Measurements from ENCODE around the gene ZNF814. TPM values are rescaled to one million over a fixed set of nuclear protein-coding genes. Genes with fewer than 3 reads are reported as not detected.
"Not testable (repeated sequence)": the region's sequence is repeated elsewhere in the genome, so short reads cannot be mapped to it uniquely, and the experiment has no call there.

ZNF814 gene
- 10 to 100 TPM; 18.9 to 22.4 TPM for total RNA-seq

GRCh38 chr19:57888560-57889231, at the start of gene ZNF814:
Gene ZNF814 (minus strand): TSS chr19:57889037. CDS start chr19:57888802, 235 bp downstream.
- peaks cover 13% of the 10 kb centered on the region for H3K9me3 Mint-ChIP-seq
- H3K4me3 Mint-ChIP-seq = peak within 1 kb of the TSS; percentile 89
- peak; percentile 87 to 91 for ATAC-seq
- H3K27me3 Mint-ChIP-seq = no peaks in the 10 kb centered on the region
- peak within 1 kb of the TSS; percentile 65 to 92 for H3K27ac Mint-ChIP-seq
- peaks cover 50% of the 10 kb centered on the region for H3K36me3 Mint-ChIP-seq
- peak; percentile 85 for DNase-seq (ENCODE audit: low spot score)
- H3K4me1 Mint-ChIP-seq (ENCODE audit: low read depth in 2 of 2) = peaks cover 21 to 22% of the 10 kb centered on the region in 2 donors

GRCh38 chr19:57935731-57936130, 46.9 kb upstream of the ZNF814 start:
- no peak for ATAC-seq
- peaks cover 55% of the 10 kb centered on the region for H3K36me3 Mint-ChIP-seq
- H3K27ac Mint-ChIP-seq = peak overlapping the region in 1 of 2 donors; percentile 89
- no peak overlapping the region for H3K4me3 Mint-ChIP-seq
- peaks cover 16% of the 10 kb centered on the region for H3K9me3 Mint-ChIP-seq
- H3K27me3 Mint-ChIP-seq = no peaks in the 10 kb centered on the region
- DNase-seq (ENCODE audit: low spot score) = no peak
- H3K4me1 Mint-ChIP-seq (ENCODE audit: low read depth in 2 of 2) = peaks cover 7 to 10% of the 10 kb centered on the region in 2 donors

- ATAC-seq = peak; percentile 72 to 96
- peak; percentile 65 for DNase-seq (ENCODE audit: low spot score)
- H3K27me3 Mint-ChIP-seq = no peaks in the 10 kb centered on the region
- H3K36me3 Mint-ChIP-seq = peaks cover 50% of the 10 kb centered on the region
- peaks cover 7 to 10% of the 10 kb centered on the region in 2 donors for H3K4me1 Mint-ChIP-seq (ENCODE audit: low read depth in 2 of 2)
- peak within 1 kb of the TSS; percentile 90 for H3K4me3 Mint-ChIP-seq
- peaks cover 16% of the 10 kb centered on the region for H3K9me3 Mint-ChIP-seq
- H3K27ac Mint-ChIP-seq = peak within 1 kb of the TSS in 1 of 2 donors; percentile 89
Measured at GRCh38 chr19:57934820-57935665, 46.2 kb upstream of the ZNF814 start, which contains the start of gene ZNF418. Gene ZNF418 (minus strand): TSS chr19:57935402. CDS start chr19:57933822, 1,580 bp downstream.

- H3K9me3 Mint-ChIP-seq = peaks cover 26% of the 10 kb centered on the region
- H3K36me3 Mint-ChIP-seq = peaks cover 32% of the 10 kb centered on the region
- DNase-seq (ENCODE audit: low spot score) (no peak), ATAC-seq (no peak)
- H3K4me1 Mint-ChIP-seq (ENCODE audit: low read depth in 2 of 2) = no peaks in the 10 kb centered on the region
- no peak overlapping the region for H3K4me3 Mint-ChIP-seq
- no peaks in the 10 kb centered on the region for H3K27me3 Mint-ChIP-seq
- no peak overlapping the region for H3K27ac Mint-ChIP-seq
Measured at GRCh38 chr19:57927587-57927986, 38.8 kb upstream of the ZNF814 start.

GRCh38 chr19:57916168-57916995, 27.5 kb upstream of the ZNF814 start, which contains the start of gene ZNF417:
Gene ZNF417 (minus strand): TSS chr19:57916592. CDS start chr19:57916411, 181 bp downstream.
- H3K4me1 Mint-ChIP-seq (ENCODE audit: low read depth in 2 of 2) = peaks cover 21 to 35% of the 10 kb centered on the region in 2 donors
- peak within 1 kb of the TSS; percentile 95 for H3K4me3 Mint-ChIP-seq
- peak; percentile 99 to 100 for ATAC-seq
- DNase-seq (ENCODE audit: low spot score) = peak; percentile 89
- peaks cover 12% of the 10 kb centered on the region for H3K9me3 Mint-ChIP-seq
- H3K27me3 Mint-ChIP-seq = not testable (repeated sequence)
- H3K27ac Mint-ChIP-seq = peak within 1 kb of the TSS; percentile 86 to 97
- peaks cover 44% of the 10 kb centered on the region for H3K36me3 Mint-ChIP-seq

GRCh38 chr19:57914531-57914930, 25.7 kb upstream of the ZNF814 start:
- Mint-ChIP-seq H3K27me3 (no peaks in the 10 kb centered on the region), H3K4me1 (ENCODE audit: low read depth in 2 of 2) (peaks cover 21 to 36% of the 10 kb centered on the region in 2 donors), H3K9me3 (peaks cover 10% of the 10 kb centered on the region), H3K27ac (no peak overlapping the region), H3K4me3 (peak overlapping the region; percentile 45), H3K36me3 (peaks cover 53% of the 10 kb centered on the region)
- ATAC-seq (no peak), DNase-seq (ENCODE audit: low spot score) (no peak)

- H3K4me1 Mint-ChIP-seq (ENCODE audit: low read depth in 2 of 2) = peaks cover 8 to 14% of the 10 kb centered on the region in 2 donors
- no peaks in the 10 kb centered on the region for H3K27me3 Mint-ChIP-seq
- ATAC-seq (no peak), DNase-seq (ENCODE audit: low spot score) (no peak)
- H3K27ac Mint-ChIP-seq = no peak overlapping the region
- H3K36me3 Mint-ChIP-seq = peaks cover 42% of the 10 kb centered on the region
- H3K4me3 Mint-ChIP-seq = no peak overlapping the region
- no peaks in the 10 kb centered on the region for H3K9me3 Mint-ChIP-seq
Measured at GRCh38 chr19:57907394-57907793, 18.6 kb upstream of the ZNF814 start.

- ATAC-seq (no peak), DNase-seq (ENCODE audit: low spot score) (no peak)
- peaks cover 23% of the 10 kb centered on the region for H3K36me3 Mint-ChIP-seq
- no peak overlapping the region for H3K4me3 Mint-ChIP-seq
- no peaks in the 10 kb centered on the region for H3K27me3 Mint-ChIP-seq
- H3K4me1 Mint-ChIP-seq (ENCODE audit: low read depth in 2 of 2) = peaks cover 4% of the 10 kb centered on the region in 2 donors
- H3K27ac Mint-ChIP-seq = no peak overlapping the region
- no peaks in the 10 kb centered on the region for H3K9me3 Mint-ChIP-seq
Measured at GRCh38 chr19:57905258-57905657, 16.4 kb upstream of the ZNF814 start.

GRCh38 chr19:57903618-57904184, 14.9 kb upstream of the ZNF814 start:
- Mint-ChIP-seq H3K9me3 (no peaks in the 10 kb centered on the region), H3K27me3 (no peaks in the 10 kb centered on the region), H3K27ac (no peak overlapping the region), H3K4me1 (ENCODE audit: low read depth in 2 of 2) (peaks cover 4% of the 10 kb centered on the region in 2 donors), H3K4me3 (no peak overlapping the region), H3K36me3 (peaks cover 17% of the 10 kb centered on the region)
- no peak for ATAC-seq
- DNase-seq (ENCODE audit: low spot score) = no peak

GRCh38 chr19:57900311-57900710, 11.5 kb upstream of the ZNF814 start:
- Mint-ChIP-seq H3K36me3 (peaks cover 4% of the 10 kb centered on the region), H3K27me3 (no peaks in the 10 kb centered on the region), H3K4me1 (ENCODE audit: low read depth in 2 of 2) (peaks cover 4% of the 10 kb centered on the region in 2 donors), H3K27ac (no peak overlapping the region), H3K9me3 (no peaks in the 10 kb centered on the region), H3K4me3 (no peak overlapping the region)
- no peak for DNase-seq (ENCODE audit: low spot score)
- no peak for ATAC-seq

GRCh38 chr19:57890706-57891105, 1.9 kb upstream of the ZNF814 start:
- Mint-ChIP-seq H3K9me3 (peaks cover 13% of the 10 kb centered on the region), H3K4me1 (ENCODE audit: low read depth in 2 of 2) (peaks cover 21 to 22% of the 10 kb centered on the region in 2 donors), H3K36me3 (peaks cover 42% of the 10 kb centered on the region)
- ATAC-seq; H3K27ac Mint-ChIP-seq; DNase-seq (ENCODE audit: low spot score); H3K4me3 Mint-ChIP-seq; H3K27me3 Mint-ChIP-seq: not testable (repeated sequence)

- DNase-seq (ENCODE audit: low spot score) (no peak), ATAC-seq (no peak)
- peak overlapping the region; percentile 89 for H3K4me3 Mint-ChIP-seq
- H3K36me3 Mint-ChIP-seq = peaks cover 50% of the 10 kb centered on the region
- peak overlapping the region; percentile 65 to 92 for H3K27ac Mint-ChIP-seq
- peaks cover 21 to 22% of the 10 kb centered on the region in 2 donors for H3K4me1 Mint-ChIP-seq (ENCODE audit: low read depth in 2 of 2)
- H3K27me3 Mint-ChIP-seq = no peaks in the 10 kb centered on the region
- H3K9me3 Mint-ChIP-seq = peaks cover 13% of the 10 kb centered on the region
Measured at GRCh38 chr19:57888107-57888559, 704 bp downstream of the ZNF814 start.

Measured in natural killer cell treated with Interleukin-12 subunit alpha and Interleukin-12 subunit beta and Interleukin-15 and Interleukin-18, amount 100 ng/mL, for 72 hours (primary cell).